ENCODE data around the gene RNF38.
"Not testable (repeated sequence)": the region's sequence is repeated elsewhere in the genome, so short reads cannot be mapped to it uniquely, and the experiment has no call there.

Gene RNF38

GRCh38 chr9:36319806-36320205 lies 80.3 kb downstream of the RNF38 start:
- Mint-ChIP-seq H3K4me1 (no peaks in the 10 kb centered on the region), H3K27ac (ENCODE audit: low read depth) (no peak overlapping the region), H3K4me3 (no peak overlapping the region), H3K9me3 (no peaks in the 10 kb centered on the region), H3K36me3 (ENCODE audit: insufficient read depth) (peaks cover 2% of the 10 kb centered on the region), H3K27me3 (peaks cover 14% of the 10 kb centered on the region)
- no peak for DNase-seq (ENCODE audit: low spot score in 2 of 2)
- ATAC-seq (replicated peaks; ENCODE audit: extremely low read depth, poor library complexity, severe bottlenecking) = no peak

DNA sequence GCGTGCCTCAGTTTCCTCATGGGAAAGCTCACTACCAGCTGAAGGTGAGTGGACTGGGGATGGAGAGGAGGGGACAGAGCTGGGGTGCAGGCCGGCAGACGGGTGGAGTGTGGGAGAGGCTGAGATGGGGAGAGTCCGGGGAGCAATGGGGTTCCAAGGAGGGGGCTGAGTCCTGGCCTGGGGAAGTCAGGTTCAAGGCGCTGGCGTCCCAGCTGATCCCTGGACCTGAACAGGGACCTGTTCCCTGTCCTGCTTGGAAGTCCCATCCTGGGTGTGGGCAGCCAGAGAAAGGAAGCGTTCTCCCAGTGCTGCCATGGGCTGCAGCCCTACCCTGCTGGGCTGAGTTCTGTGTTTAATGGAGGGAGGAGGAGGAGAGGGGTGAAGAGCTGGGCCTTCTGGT lies 80.9 kb downstream of the RNF38 start:
- Mint-ChIP-seq H3K27ac (ENCODE audit: low read depth) (no peak overlapping the region), H3K27me3 (peaks cover 14% of the 10 kb centered on the region), H3K4me1 (no peaks in the 10 kb centered on the region), H3K4me3 (no peak overlapping the region), H3K9me3 (no peaks in the 10 kb centered on the region), H3K36me3 (ENCODE audit: insufficient read depth) (peaks cover 1% of the 10 kb centered on the region)
- ATAC-seq (replicated peaks; ENCODE audit: extremely low read depth, poor library complexity, severe bottlenecking) (no peak), DNase-seq (ENCODE audit: low spot score in 2 of 2) (no peak)

DNA sequence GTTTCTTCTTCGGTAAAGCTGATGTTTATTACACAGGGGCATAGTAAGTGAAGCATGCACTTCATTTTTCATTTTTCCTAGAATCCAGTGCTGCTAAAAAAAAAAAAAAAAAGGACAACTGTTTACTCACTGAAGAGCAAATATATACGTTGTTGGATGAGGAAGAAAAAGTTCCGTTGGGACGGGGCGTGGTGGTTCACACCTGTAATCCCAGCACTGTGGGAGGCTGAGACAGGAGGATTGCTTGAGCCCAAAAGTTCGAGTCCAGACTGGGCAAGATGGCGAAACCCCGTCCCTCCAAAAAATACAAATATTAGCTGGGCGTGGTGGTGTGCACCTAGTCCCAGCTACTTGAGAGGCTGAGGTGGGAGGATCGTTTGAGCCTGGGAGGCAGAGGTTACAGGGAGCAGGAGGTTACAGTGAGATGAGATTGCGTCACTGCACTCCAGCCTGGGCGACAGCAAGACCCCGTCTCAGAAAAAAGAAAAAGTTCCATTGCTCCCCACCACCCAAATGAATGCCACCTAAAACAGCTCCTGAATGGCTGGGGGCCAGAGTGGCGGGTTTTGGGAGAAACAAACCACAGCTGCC lies 81.8 kb downstream of the RNF38 start:
- Mint-ChIP-seq H3K27me3 (peaks cover 14% of the 10 kb centered on the region), H3K9me3 (no peaks in the 10 kb centered on the region), H3K27ac (ENCODE audit: low read depth) (no peak overlapping the region), H3K4me3 (no peak overlapping the region), H3K4me1 (no peaks in the 10 kb centered on the region), H3K36me3 (ENCODE audit: insufficient read depth) (no peaks in the 10 kb centered on the region)
- no peak for DNase-seq (ENCODE audit: low spot score in 2 of 2)
- ATAC-seq (replicated peaks; ENCODE audit: extremely low read depth, poor library complexity, severe bottlenecking) = no peak

DNA sequence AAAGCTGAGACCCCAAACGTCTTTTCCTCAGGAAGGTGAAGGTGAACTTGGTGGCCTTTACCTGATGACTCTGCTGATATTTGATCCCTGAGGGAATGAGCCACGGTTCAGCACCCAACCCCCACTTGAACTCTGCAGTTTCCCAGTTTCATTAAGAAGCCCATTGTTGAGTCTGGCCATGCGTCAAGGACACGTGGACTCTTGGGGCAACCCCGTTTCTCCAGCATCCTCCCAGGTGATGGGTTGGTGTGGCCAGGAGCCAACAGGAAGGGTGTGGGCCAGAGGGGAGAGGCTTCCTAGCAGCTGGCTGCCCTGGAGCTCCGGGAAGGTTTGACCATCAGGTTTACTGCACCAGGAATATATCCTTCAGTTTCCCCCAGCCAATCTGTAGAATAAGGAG lies 82.3 kb downstream of the RNF38 start:
- no peak for DNase-seq (ENCODE audit: low spot score in 2 of 2)
- Mint-ChIP-seq H3K36me3 (ENCODE audit: insufficient read depth) (no peaks in the 10 kb centered on the region), H3K4me3 (no peak overlapping the region), H3K4me1 (no peaks in the 10 kb centered on the region), H3K27me3 (peaks cover 14% of the 10 kb centered on the region), H3K9me3 (no peaks in the 10 kb centered on the region), H3K27ac (ENCODE audit: low read depth) (no peak overlapping the region)
- ATAC-seq (replicated peaks; ENCODE audit: extremely low read depth, poor library complexity, severe bottlenecking) = no peak

GRCh38 chr9:36316611-36317317 lies 83.3 kb downstream of the RNF38 start:
- Mint-ChIP-seq H3K4me3 (no peak overlapping the region), H3K36me3 (ENCODE audit: insufficient read depth) (no peaks in the 10 kb centered on the region)

GRCh38 chr9:36316049-36316448 lies 84.0 kb downstream of the RNF38 start:
- ATAC-seq (replicated peaks; ENCODE audit: extremely low read depth, poor library complexity, severe bottlenecking) (no peak), DNase-seq (ENCODE audit: low spot score in 2 of 2) (no peak)
- no peak overlapping the region for H3K27ac Mint-ChIP-seq (ENCODE audit: low read depth)
- H3K27me3 Mint-ChIP-seq = peaks cover 14% of the 10 kb centered on the region
- H3K4me3 Mint-ChIP-seq = no peak overlapping the region
- H3K9me3 Mint-ChIP-seq = no peaks in the 10 kb centered on the region
- H3K36me3 Mint-ChIP-seq (ENCODE audit: insufficient read depth) = no peaks in the 10 kb centered on the region
- no peaks in the 10 kb centered on the region for H3K4me1 Mint-ChIP-seq

More at GRCh38 chr9:36316611-36317317, 83.3 kb downstream of the RNF38 start:
- DNase-seq (ENCODE audit: low spot score in 2 of 2) (no peak), ATAC-seq (replicated peaks; ENCODE audit: extremely low read depth, poor library complexity, severe bottlenecking) (no peak)
- no peaks in the 10 kb centered on the region for H3K4me1 Mint-ChIP-seq
- H3K27ac Mint-ChIP-seq (ENCODE audit: low read depth) = no peak overlapping the region
- H3K9me3 Mint-ChIP-seq = no peaks in the 10 kb centered on the region
- H3K27me3 Mint-ChIP-seq = peaks cover 14% of the 10 kb centered on the region

DNA sequence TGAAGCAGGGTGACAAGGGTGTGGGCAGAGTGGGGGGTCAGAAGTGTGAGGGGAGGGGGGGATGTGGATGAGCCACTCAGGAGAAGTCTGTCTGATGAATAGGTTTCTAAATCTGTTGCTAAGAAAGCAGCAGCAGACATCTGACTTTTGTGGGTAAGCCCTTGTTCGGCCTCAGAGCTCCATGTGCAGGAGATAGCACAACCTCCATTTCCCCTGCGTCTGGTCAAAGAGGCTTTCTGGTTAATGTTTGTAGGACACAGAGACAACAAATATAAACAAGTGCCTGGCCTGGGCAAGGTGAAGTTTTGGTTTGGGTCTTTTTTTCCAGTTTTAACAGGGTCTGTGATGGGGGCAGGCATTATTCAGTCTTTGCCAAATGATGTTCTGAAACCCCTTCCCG lies 84.8 kb downstream of the RNF38 start:
- no peaks in the 10 kb centered on the region for H3K4me1 Mint-ChIP-seq
- H3K9me3 Mint-ChIP-seq = no peaks in the 10 kb centered on the region
- H3K27ac Mint-ChIP-seq (ENCODE audit: low read depth) = no peak overlapping the region
- H3K27me3 Mint-ChIP-seq = peaks cover 14% of the 10 kb centered on the region
- no peaks in the 10 kb centered on the region for H3K36me3 Mint-ChIP-seq (ENCODE audit: insufficient read depth)
- ATAC-seq (replicated peaks; ENCODE audit: extremely low read depth, poor library complexity, severe bottlenecking) (no peak), DNase-seq (ENCODE audit: low spot score in 2 of 2) (no peak)
- H3K4me3 Mint-ChIP-seq = no peak overlapping the region

- Mint-ChIP-seq H3K9me3 (no peaks in the 10 kb centered on the region), H3K27ac (ENCODE audit: low read depth) (no peak overlapping the region), H3K36me3 (ENCODE audit: insufficient read depth) (peaks cover 1% of the 10 kb centered on the region), H3K27me3 (peaks cover 14% of the 10 kb centered on the region), H3K4me1 (no peaks in the 10 kb centered on the region), H3K4me3 (no peak overlapping the region)
- ATAC-seq (replicated peaks; ENCODE audit: extremely low read depth, poor library complexity, severe bottlenecking) (no peak), DNase-seq (ENCODE audit: low spot score in 2 of 2) (no peak)
These were observed 85.3 kb downstream of the RNF38 start for GRCh38 chr9:36314740-36315139.

GRCh38 chr9:36306471-36307306 lies 93.4 kb downstream of the RNF38 start:
- H3K36me3 Mint-ChIP-seq (ENCODE audit: insufficient read depth) = peaks cover 2% of the 10 kb centered on the region
- ATAC-seq (replicated peaks; ENCODE audit: extremely low read depth, poor library complexity, severe bottlenecking) = no peak
- DNase-seq (ENCODE audit: low spot score in 2 of 2) = no peak
- no peak overlapping the region for H3K4me3 Mint-ChIP-seq
- no peak overlapping the region for H3K27ac Mint-ChIP-seq (ENCODE audit: low read depth)
- no peaks in the 10 kb centered on the region for H3K27me3 Mint-ChIP-seq
- no peaks in the 10 kb centered on the region for H3K9me3 Mint-ChIP-seq
- peaks cover 6% of the 10 kb centered on the region for H3K4me1 Mint-ChIP-seq

DNA sequence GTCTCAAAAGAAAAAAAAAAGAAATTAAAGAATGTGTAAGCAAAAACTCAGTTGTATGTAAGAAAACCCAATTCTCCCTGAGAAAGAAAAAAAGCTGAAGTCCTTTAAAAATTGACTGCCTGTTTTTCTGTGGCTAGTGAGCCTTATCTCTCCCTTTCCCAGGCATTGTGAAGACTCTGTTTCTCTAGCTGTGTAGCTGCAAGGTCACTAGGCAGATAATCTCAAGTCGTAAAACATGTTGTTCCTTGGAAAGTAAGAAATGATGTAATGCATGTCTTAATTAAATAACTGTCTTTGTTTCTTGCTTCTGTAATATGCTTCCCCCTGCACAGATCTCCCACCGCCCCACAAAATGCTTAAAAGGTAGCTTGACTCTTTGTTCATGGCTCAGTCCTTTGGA lies 95.7 kb downstream of the RNF38 start:
- not testable (repeated sequence) for H3K4me1 Mint-ChIP-seq; H3K9me3 Mint-ChIP-seq; H3K4me3 Mint-ChIP-seq; ATAC-seq (replicated peaks; ENCODE audit: extremely low read depth, poor library complexity, severe bottlenecking); H3K27ac Mint-ChIP-seq (ENCODE audit: low read depth); H3K36me3 Mint-ChIP-seq (ENCODE audit: insufficient read depth); H3K27me3 Mint-ChIP-seq; DNase-seq (ENCODE audit: low spot score in 2 of 2)

GRCh38 chr9:36301227-36301626 lies 98.8 kb downstream of the RNF38 start:
- Mint-ChIP-seq H3K27ac (ENCODE audit: low read depth) (no peak overlapping the region), H3K4me3 (no peak overlapping the region), H3K9me3 (no peaks in the 10 kb centered on the region), H3K27me3 (no peaks in the 10 kb centered on the region), H3K4me1 (no peaks in the 10 kb centered on the region), H3K36me3 (ENCODE audit: insufficient read depth) (peaks cover 1% of the 10 kb centered on the region)
- ATAC-seq (replicated peaks; ENCODE audit: extremely low read depth, poor library complexity, severe bottlenecking) = no peak
- no peak for DNase-seq (ENCODE audit: low spot score in 2 of 2)

DNA sequence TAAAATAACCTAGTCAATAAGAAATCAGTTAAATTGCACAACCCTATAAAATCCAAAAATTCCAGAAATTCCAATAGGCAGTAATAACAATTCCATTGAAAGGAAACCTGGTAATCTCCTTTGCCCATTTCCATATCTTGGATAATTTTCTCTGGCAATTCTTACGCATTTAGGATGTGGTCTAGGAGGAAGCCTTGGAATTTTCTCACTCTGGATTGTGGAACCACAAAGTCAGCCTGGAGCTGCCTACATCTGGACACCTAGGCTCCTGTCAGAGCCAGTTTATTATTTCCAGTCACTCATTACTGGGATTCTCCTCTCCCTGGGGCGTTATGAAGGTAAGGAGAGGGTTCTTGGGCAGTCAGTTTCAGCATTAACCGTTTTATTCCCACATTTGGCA lies 101.5 kb downstream of the RNF38 start:
- no peak for DNase-seq (ENCODE audit: low spot score in 2 of 2)
- peaks cover 1% of the 10 kb centered on the region for H3K36me3 Mint-ChIP-seq (ENCODE audit: insufficient read depth)
- no peaks in the 10 kb centered on the region for H3K27me3 Mint-ChIP-seq
- no peak overlapping the region for H3K4me3 Mint-ChIP-seq
- ATAC-seq (replicated peaks; ENCODE audit: extremely low read depth, poor library complexity, severe bottlenecking) = no peak
- no peaks in the 10 kb centered on the region for H3K9me3 Mint-ChIP-seq
- no peaks in the 10 kb centered on the region for H3K4me1 Mint-ChIP-seq
- H3K27ac Mint-ChIP-seq (ENCODE audit: low read depth) = no peak overlapping the region

DNA sequence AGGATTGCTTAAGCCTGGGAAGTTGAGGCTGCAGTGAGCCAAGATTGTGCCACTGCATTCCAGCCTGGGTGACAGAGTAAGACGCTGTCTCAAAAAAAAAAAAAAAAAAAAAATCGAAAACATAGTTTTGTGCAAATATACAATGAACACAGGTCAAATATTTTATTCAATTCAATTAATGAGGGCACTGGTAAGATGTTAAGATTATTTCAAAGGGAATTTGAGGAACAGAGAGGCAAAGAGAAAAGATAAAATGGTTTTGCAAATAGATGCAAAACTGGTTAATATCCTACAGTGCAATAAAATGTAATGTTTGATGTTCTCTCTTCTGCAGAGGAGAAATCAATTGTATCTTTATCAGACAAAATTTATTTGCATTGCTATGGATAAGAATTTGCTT lies 102.3 kb downstream of the RNF38 start:
- no peak overlapping the region for H3K27ac Mint-ChIP-seq (ENCODE audit: low read depth)
- H3K4me3 Mint-ChIP-seq = no peak overlapping the region
- no peak for DNase-seq (ENCODE audit: low spot score in 2 of 2)
- ATAC-seq (replicated peaks; ENCODE audit: extremely low read depth, poor library complexity, severe bottlenecking) = no peak
- H3K4me1 Mint-ChIP-seq = no peaks in the 10 kb centered on the region
- H3K36me3 Mint-ChIP-seq (ENCODE audit: insufficient read depth) = peaks cover 3% of the 10 kb centered on the region
- no peaks in the 10 kb centered on the region for H3K27me3 Mint-ChIP-seq
- H3K9me3 Mint-ChIP-seq = no peaks in the 10 kb centered on the region

Measured in central memory CD8-positive, alpha-beta T cell (primary cell).